Neural cell (in vitro differentiated cells): ENCODE data around the gene BRSK2.

ENCODE experiments used
- EP300 ChIP-seq: fragments of 450-650 bp; conservative IDR thresholded peaks from 2 replicates; pipeline ENCODE4 v1.6.1; 2014; ENCODE audit warnings: antibody characterized with exemption, mild to moderate bottlenecking, moderate library complexity; ENCODE audit not compliant: poor library complexity, severe bottlenecking
- EZH2 ChIP-seq: fragments of 200-600, 300-800 bp; shearing (Covaris generic), sonication (generic); IDR thresholded peaks from 2 replicates; pipeline ENCODE4 v1.6.1; 2014; ENCODE audit warnings: antibody characterized with exemption, low read length, borderline replicate concordance, mild to moderate bottlenecking; ENCODE audit not compliant: insufficient read depth, poor library complexity, severe bottlenecking
- MXI1 ChIP-seq: fragments of 450-650 bp; conservative IDR thresholded peaks from 2 replicates; pipeline ENCODE4 v1.6.1; 2014; ENCODE audit warnings: antibody characterized with exemption, mild to moderate bottlenecking; ENCODE audit not compliant: poor library complexity, severe bottlenecking
- POLR2AphosphoS5 ChIP-seq: IDR thresholded peaks from 2 replicates; pipeline ENCODE4 v1.6.1; 2012
- TAF1 ChIP-seq: IDR thresholded peaks from 2 replicates; pipeline ENCODE4 v1.6.1; 2012; ENCODE audit warnings: low read depth
- TF ChIP-seq, protein P1 (sequence below): fragments of 450-650 bp; IDR thresholded peaks from 2 replicates; pipeline ENCODE4 v1.5.1; 2014; ENCODE audit warnings: antibody characterized with exemption, mild to moderate bottlenecking, moderate library complexity; ENCODE audit not compliant: poor library complexity, severe bottlenecking

- no peak for TF ChIP-seq POLR2AphosphoS5
- no peak for TF ChIP-seq TAF1
- no peak for TF ChIP-seq EZH2
- TF ChIP-seq, protein P1, sequence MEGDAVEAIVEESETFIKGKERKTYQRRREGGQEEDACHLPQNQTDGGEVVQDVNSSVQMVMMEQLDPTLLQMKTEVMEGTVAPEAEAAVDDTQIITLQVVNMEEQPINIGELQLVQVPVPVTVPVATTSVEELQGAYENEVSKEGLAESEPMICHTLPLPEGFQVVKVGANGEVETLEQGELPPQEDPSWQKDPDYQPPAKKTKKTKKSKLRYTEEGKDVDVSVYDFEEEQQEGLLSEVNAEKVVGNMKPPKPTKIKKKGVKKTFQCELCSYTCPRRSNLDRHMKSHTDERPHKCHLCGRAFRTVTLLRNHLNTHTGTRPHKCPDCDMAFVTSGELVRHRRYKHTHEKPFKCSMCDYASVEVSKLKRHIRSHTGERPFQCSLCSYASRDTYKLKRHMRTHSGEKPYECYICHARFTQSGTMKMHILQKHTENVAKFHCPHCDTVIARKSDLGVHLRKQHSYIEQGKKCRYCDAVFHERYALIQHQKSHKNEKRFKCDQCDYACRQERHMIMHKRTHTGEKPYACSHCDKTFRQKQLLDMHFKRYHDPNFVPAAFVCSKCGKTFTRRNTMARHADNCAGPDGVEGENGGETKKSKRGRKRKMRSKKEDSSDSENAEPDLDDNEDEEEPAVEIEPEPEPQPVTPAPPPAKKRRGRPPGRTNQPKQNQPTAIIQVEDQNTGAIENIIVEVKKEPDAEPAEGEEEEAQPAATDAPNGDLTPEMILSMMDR = no peak
- TF ChIP-seq MXI1 = no peak
- no peak for TF ChIP-seq EP300
These were observed 32.7 kb downstream of the BRSK2 start for GRCh38 chr11:1422481-1422880.
